Osteocyte (in vitro differentiated cells): ENCODE measurements around the gene TMEM114. TPM values are rescaled to one million over a fixed set of nuclear protein-coding genes. Genes with fewer than 3 reads are reported as not detected.

Source experiments
- DNase-seq: peaks from one replicate; pipeline ENCODE4 v3.0.0; 2021; ENCODE audit warnings: mixed read lengths; ENCODE audit not compliant: unreplicated experiment; ENCODE audit errors: extremely low spot score
- H3K27ac Mint-ChIP-seq: one replicate; pipeline ENCODE4 v1.8.0; 2021; ENCODE audit warnings: mild to moderate bottlenecking, mixed read lengths; ENCODE audit not compliant: unreplicated experiment
- H3K27me3 Mint-ChIP-seq: one replicate; pipeline ENCODE4 v1.8.0; 2021; ENCODE audit warnings: mixed read lengths; ENCODE audit not compliant: unreplicated experiment
- H3K36me3 Mint-ChIP-seq: one replicate; pipeline ENCODE4 v1.8.0; 2021; ENCODE audit warnings: mixed read lengths; ENCODE audit not compliant: unreplicated experiment
- H3K4me1 Mint-ChIP-seq: one replicate; pipeline ENCODE4 v1.8.0; 2021; ENCODE audit warnings: mixed read lengths; ENCODE audit not compliant: unreplicated experiment
- H3K4me3 Mint-ChIP-seq: one replicate; pipeline ENCODE4 v1.8.0; 2021; ENCODE audit warnings: mild to moderate bottlenecking, moderate library complexity, mixed read lengths; ENCODE audit not compliant: unreplicated experiment
- H3K9me3 Mint-ChIP-seq: one replicate; pipeline ENCODE4 v1.8.0; 2021; ENCODE audit warnings: mixed read lengths; ENCODE audit not compliant: unreplicated experiment
- CTCF ChIP-seq: fragments of 200-600 bp; sonication (generic); IDR thresholded peaks from 2 replicates; pipeline ENCODE4 v1.5.0; 2021; ENCODE audit warnings: antibody characterized with exemption, mild to moderate bottlenecking, moderate library complexity
- total RNA-seq: library from RNA; stranded (reverse); gene quantifications from 2 replicates; pipeline ENCODE4 v1.2.1, GENCODE V29; 2021

Gene TMEM114
- total RNA-seq, 1 donor from 2014 or later = not detected

- Mint-ChIP-seq H3K27ac (no peak overlapping the region), H3K4me3 (peak overlapping the region; percentile 97), H3K9me3 (no peaks in the 10 kb centered on the region), H3K4me1 (peaks cover 12% of the 10 kb centered on the region), H3K27me3 (peaks cover 24% of the 10 kb centered on the region), H3K36me3 (peaks cover 10% of the 10 kb centered on the region)
- TF ChIP-seq CTCF = no peak
- DNase-seq = no peak
Measured at GRCh38 chr16:8621222-8621571, 30.9 kb upstream of the TMEM114 start.

- H3K27me3 Mint-ChIP-seq = peaks cover 27% of the 10 kb centered on the region
Measured at GRCh38 chr16:8620535-8620934, 30.2 kb upstream of the TMEM114 start.

GRCh38 chr16:8619671-8620370 is 29.5 kb upstream of the TMEM114 start:
- Mint-ChIP-seq H3K27me3 (peaks cover 30% of the 10 kb centered on the region), H3K4me1 (peaks cover 9% of the 10 kb centered on the region), H3K36me3 (peaks cover 3% of the 10 kb centered on the region), H3K9me3 (no peaks in the 10 kb centered on the region), H3K4me3 (no peak overlapping the region), H3K27ac (no peak overlapping the region)
- TF ChIP-seq CTCF = no peak
- DNase-seq = no peak

More at GRCh38 chr16:8620535-8620934, 30.2 kb upstream of the TMEM114 start:
- H3K4me3 Mint-ChIP-seq = peak overlapping the region; percentile 97
- TF ChIP-seq CTCF = no peak
- H3K27ac Mint-ChIP-seq = no peak overlapping the region
- no peaks in the 10 kb centered on the region for H3K9me3 Mint-ChIP-seq
- no peak for DNase-seq
- peaks cover 12% of the 10 kb centered on the region for H3K4me1 Mint-ChIP-seq
- peaks cover 5% of the 10 kb centered on the region for H3K36me3 Mint-ChIP-seq

- Mint-ChIP-seq H3K27ac (no peak overlapping the region), H3K36me3 (no peaks in the 10 kb centered on the region), H3K27me3 (peaks cover 34% of the 10 kb centered on the region), H3K9me3 (no peaks in the 10 kb centered on the region), H3K4me1 (no peaks in the 10 kb centered on the region), H3K4me3 (no peak overlapping the region)
- DNase-seq = no peak
- no peak for TF ChIP-seq CTCF
Measured at GRCh38 chr16:8614435-8615029, 24.2 kb upstream of the TMEM114 start.

GRCh38 chr16:8611886-8612600 is 21.7 kb upstream of the TMEM114 start:
- TF ChIP-seq CTCF = no peak
- Mint-ChIP-seq H3K36me3 (no peaks in the 10 kb centered on the region), H3K4me1 (no peaks in the 10 kb centered on the region), H3K27me3 (peaks cover 16% of the 10 kb centered on the region), H3K9me3 (peaks cover 2% of the 10 kb centered on the region), H3K4me3 (no peak overlapping the region), H3K27ac (no peak overlapping the region)
- no peak for DNase-seq
